ENCODE data around the gene CTRB1.

CTRB1 gene

GRCh38 chr16:75262104-75262799 lies 43.5 kb downstream of the CTRB1 start:
- DNase-seq (ENCODE audit: low read depth) = no peak
- no peak overlapping the region for H3K4me3 ChIP-seq (ENCODE audit: low read length)
- no peak for TF ChIP-seq CTCF (conservative IDR thresholded peaks at IDR 0.05; ENCODE audit: low read depth, low read length)

- no peak for TF ChIP-seq CTCF (conservative IDR thresholded peaks at IDR 0.05; ENCODE audit: low read depth, low read length)
- DNase-seq (ENCODE audit: low read depth) = no peak
- H3K4me3 ChIP-seq (ENCODE audit: low read length) = peak overlapping the region; percentile 6
Measured at GRCh38 chr16:75262800-75263127, 44.0 kb downstream of the CTRB1 start.

- TF ChIP-seq CTCF (conservative IDR thresholded peaks at IDR 0.05; ENCODE audit: low read depth, low read length) = no peak
- no peak for DNase-seq (ENCODE audit: low read depth)
- peak overlapping the region; percentile 91 for H3K4me3 ChIP-seq (ENCODE audit: low read length)
Measured at GRCh38 chr16:75263291-75263962, 44.6 kb downstream of the CTRB1 start.

GRCh38 chr16:75263963-75264445 lies 45.2 kb downstream of the CTRB1 start:
- peak overlapping the region; percentile 91 for H3K4me3 ChIP-seq (ENCODE audit: low read length)
- TF ChIP-seq CTCF (conservative IDR thresholded peaks at IDR 0.05; ENCODE audit: low read depth, low read length) = no peak
- DNase-seq (ENCODE audit: low read depth) = no peak

- H3K4me3 ChIP-seq (ENCODE audit: low read length) = peak overlapping the region; percentile 91
- no peak for TF ChIP-seq CTCF (conservative IDR thresholded peaks at IDR 0.05; ENCODE audit: low read depth, low read length)
- DNase-seq (ENCODE audit: low read depth) = no peak
Measured at GRCh38 chr16:75264457-75264998, 45.7 kb downstream of the CTRB1 start.

GRCh38 chr16:75264999-75265910 lies 46.5 kb downstream of the CTRB1 start:
- DNase-seq (ENCODE audit: low read depth) = no peak
- no peak for TF ChIP-seq CTCF (conservative IDR thresholded peaks at IDR 0.05; ENCODE audit: low read depth, low read length)
- peak overlapping the region; percentile 91 for H3K4me3 ChIP-seq (ENCODE audit: low read length)

All from retinal pigment epithelial cell (primary cell).